AG20443 (cell line): Measurements from ENCODE around the gene RRAS.

ENCODE experiments used
- DNase-seq: peaks from one replicate; pipeline ENCODE4 v3.0.0; 2012; ENCODE audit warnings: low spot score, mixed read lengths

The RRAS gene

DNA sequence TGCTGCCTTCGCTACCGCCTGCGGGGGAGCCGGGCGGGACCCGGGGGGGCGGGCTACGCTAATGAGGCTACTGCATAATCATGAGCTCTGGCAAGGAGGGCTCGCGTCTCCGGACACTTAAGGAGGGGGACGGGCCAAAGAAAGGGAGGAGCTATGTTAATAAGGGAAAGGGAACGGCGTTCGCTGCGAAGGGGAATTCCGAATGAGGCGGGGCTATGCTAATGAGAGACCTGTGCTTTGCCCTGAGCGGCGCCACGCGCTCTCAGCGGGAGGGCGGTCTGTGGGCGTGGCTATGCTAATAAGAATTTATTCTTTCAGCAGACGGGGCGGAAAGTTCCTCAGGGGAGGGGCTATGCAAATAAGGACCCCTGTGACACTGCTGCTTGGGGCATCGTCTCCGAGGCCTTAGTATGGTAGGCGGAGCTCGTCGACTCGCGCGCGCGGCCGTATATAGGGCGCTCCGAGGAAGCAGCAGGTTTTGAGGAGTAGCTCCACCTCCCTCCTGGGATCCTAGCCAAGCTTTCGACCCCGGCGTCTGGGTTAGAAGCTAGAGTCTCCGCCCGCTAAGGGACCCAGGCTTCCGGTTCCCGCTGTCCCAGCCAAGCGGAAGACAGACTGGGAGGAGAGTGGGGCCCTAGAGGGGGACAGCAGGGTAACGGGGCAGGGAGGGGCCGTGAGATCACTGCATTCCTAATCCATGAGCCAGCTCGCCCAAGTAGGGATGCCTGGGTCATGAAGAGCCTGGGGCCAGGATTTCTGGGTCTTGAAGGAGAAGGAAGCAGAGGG lies at the start of gene RRAS:
Gene RRAS (minus strand): TSS at position 31 of the 786 bp plus-strand sequence. CDS start 45 bp downstream, outside the sequence.
- DNase-seq = peak; percentile 97

DNA sequence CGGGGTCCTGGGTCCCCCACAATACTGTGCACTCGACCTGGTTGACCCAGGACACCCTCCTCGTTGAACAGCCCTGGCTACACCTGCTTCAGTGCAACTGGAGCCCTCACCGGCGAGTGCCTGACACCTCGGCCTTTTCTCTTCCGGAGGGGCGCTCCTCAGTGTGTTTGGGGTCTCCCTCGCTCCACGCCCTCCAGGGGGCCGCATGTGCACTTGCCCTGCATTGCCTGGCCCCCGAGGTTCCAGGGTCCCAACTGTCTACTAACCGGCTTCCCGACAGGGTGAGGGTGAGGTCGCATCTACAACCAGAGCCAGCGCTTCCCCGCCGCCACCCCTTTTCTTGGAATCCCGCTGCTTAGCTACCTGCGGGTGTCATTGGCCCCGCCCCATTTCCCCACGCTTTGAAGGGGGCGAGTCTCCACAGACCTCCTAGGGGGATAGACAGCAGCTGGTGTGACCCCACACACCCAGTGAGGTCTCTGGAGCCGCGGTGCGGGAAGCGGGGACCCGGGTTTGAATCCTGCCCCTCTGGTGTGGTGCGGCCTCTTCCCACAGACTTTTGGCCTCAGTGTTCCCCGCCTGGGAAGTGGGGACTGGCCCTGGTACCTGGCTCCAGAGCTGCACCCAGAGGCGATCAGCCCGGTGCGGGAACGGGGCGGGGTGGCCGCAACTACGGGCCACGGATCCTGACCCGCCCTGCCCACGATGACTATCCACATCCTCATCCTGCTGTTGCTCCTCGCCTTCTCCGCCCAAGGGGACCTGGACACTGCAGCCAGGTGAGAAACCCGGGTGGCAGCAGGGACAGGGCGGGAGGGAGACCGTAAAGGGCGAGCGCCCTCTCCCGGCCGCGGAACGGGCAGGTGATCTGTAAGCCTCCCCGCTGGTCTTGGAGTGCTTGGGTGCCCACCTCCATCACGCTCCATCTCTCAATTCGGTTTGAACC lies 49.5 kb upstream of the RRAS start, which contains the start of gene ADM5:
Gene ADM5 (plus strand): TSS at position 462 of the 946 bp plus-strand sequence. CDS start 244 bp downstream, at position 706.
- DNase-seq = peak; percentile 38

DNA sequence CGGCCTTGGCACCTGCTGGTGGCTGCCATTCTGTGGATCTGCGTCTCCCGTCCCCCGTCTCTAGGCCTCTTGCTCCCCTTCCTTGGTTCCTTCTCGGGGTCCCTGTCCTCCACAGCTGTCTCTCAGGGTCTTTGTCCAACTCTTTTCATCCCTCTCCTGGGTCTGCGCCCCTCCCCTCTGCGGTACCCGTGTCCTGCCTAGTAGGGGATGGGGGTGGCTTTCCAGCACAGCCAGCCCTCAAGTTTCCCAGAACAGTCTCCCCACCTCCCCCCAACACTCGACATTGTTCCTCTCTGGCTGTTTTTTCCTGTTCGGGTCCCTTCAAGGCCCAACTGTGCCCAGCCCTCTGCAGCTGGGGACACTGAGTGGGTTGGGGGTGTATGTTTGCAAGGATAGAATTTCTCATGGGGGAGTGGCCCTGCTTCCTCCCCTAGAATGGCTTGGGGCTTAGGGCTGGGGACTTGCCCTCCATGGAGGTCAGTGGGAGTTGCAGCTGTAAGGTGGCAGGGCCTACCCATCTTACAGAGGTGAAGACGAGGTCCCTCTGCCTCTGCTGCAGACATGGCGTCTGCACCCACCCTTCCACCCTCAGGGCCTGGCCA lies 48.7 kb upstream of the RRAS start:
- DNase-seq = no peak

DNA sequence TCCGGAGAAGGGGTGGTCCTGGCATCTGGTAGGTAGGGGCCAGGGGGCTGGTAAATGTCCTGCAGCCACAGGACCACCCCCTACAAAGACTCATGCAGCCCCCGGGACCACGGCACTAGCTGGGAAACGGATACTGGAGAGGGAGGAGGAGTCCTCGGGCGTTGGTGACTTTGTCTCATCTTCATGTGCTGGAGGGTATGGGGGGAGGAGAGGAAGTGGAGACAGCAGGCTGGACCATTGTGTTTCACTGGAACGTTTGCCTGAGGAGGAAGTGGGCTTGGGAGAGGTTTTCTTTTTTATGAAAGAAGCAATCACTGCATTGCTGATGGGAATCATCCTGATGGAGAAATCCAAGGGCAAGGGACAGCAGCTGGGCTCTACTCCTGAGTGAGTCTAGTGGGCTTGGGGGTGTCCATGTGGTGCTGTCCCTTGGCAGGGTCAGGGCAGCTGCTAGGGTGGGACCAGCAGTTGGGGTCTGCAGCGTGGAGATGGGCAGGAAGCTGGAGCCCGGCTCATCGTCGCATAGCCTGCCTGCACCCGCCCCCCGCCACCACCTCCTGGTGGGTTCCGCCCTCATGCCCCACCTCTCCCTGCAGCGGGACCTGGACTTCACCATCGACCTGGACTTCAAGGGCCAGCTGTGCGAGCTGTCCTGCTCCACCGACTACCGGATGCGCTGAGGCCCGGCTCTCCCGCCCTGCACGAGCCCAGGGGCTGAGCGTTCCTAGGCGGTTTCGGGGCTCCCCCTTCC lies 47.8 kb upstream of the RRAS start:
- DNase-seq = no peak

DNA sequence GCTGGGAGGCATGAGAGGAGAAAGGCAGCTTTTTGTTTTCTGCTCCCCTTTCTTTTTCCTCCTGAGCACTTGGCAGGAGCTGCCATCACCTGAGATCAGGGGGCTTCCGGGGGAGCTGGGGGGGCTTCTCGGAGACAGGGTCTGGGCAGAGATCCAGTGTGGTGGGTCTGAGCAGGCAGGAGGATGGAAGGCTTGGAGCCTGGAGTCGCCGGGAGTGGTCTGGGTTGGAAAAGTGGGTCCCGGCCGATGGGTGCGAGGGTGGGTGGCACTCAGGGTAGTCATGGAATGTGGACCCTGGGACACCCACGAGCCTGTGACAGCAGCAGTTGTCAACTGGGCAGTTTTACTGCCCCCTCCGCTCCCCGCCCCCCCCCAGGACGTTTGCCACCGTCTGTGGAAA lies 47.2 kb upstream of the RRAS start:
- no peak for DNase-seq

DNA sequence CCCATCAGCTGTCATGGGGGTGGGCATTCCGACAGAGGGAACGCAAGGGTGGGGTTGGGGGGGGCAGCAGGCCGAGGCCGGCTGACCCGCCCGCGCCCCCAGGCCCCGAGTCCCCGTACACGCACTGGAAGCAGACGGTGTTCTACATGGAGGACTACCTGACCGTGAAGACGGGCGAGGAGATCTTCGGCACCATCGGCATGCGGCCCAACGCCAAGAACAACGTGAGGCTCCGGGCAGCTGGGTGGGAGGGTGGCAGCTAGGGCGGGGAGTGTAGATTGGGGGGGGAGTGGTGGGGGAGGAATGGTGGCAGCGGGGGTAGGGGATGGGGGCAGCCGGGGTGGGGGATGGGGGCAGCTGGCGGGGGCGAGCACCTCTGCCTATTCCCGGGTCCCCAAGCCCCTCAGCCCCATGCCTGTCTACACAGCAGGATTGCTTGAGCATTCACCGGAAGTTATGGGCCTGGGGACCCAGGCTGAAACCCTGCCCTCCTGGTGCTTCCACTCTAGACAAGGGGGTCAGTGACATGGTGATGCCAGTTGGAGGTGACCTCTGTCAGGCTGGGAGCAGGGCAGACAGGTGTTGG lies 46.7 kb upstream of the RRAS start:
- no peak for DNase-seq

DNA sequence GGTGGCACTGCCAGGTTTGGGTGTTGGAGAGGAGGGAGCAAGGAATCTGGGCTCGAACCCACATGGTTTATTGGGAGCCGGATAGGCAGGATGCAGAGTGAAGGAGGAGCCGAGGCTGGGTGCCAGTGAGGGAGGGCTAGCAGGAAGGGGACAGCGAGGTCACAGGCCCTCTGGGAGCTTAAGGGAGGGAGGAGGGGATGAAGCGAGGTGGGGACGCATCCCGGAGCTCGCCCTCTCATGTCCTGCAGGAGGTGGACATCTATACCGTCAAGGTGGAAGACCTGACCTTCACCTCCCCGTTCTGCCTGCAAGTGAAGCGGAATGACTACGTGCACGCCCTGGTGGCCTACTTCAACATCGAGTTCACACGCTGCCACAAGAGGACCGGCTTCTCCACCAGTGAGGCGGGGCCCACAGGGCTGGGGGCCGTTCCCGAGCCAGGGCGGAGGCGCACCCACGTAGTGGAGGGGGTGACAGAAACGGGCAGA lies 45.9 kb upstream of the RRAS start:
- DNase-seq = no peak

DNA sequence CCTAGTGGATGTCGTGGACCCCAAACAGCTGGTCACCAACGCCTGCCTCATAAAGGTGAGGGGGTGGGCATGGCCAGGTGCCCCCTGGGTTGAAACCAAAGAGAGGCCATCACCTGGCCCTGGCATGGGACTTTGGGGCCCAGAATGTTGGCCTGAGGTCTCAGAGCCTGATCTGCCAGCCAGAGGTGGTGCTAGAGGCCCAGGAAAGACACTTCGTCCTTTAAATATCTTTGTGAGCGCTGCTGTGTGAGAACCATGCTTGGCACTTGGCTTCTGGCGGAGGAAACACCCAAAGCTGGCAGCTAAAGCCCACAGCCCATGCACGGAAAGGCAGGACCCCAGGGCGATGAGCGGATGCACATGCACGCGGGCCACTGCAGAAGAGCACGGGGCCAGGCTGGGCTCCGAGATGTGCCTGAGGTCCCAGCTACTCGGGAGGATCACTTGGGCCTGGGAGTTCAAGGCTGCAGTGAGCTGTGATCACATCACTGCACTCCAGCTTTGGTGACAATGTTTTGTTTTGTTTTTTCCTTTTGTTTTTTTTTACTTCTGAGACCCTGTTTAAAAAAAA lies 45.1 kb upstream of the RRAS start:
- DNase-seq = no peak

DNA sequence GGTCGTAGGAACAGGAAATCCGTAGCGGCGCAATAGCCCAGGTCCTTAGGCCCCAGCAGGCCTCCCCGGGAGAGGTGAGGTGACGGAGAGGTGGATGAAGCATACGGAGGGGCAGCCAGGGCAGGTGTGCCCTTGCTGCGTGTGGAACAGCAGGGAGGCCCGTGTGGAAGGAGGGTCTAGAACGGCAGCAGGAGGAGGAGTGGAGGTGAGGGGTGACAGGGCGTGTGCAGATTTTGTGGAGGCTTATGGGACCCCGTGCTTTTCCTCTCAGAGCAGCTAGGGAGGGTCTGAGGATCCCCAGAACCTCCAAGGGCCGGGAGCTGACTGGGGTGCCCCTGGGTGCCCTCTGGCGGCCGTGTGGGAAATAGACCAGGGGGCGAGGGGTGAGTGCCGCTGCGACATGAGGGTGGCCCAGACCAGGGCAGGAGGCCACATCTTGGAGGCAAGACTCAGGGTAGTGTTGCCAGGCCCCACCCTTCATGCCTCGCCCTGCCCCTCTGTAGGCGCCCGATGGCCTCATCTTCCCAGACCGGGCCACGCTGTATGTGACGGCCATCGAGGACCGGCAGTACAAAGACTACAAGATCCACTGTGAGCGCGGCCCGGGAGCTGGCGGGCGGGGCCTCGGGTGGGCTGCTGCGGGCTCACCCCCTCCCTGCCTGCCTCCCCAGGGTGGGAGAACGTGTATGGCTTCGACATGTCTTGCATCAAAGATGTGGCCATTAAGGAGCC lies 44.5 kb upstream of the RRAS start:
- DNase-seq = peak; percentile 37

DNA sequence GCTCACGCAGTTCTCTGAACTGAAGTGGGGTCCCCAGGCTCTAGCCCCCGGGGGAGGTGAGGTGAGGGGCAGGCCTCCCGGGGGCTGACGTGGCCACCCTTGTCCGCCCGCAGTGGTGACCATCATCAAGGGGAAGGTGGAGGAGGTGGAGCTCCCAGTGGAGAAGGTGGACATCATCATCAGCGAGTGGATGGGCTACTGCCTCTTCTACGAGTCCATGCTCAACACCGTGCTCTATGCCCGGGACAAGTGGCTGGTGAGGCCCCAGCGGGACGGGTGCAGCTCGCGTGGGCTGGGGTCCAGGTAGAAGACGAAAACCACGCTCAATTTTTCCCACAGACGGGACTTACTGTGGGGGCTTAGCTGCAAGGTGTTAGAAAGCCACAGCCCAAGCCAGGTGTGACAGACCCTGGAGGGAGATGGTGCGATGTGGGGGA lies 43.9 kb upstream of the RRAS start:
- DNase-seq = no peak

DNA sequence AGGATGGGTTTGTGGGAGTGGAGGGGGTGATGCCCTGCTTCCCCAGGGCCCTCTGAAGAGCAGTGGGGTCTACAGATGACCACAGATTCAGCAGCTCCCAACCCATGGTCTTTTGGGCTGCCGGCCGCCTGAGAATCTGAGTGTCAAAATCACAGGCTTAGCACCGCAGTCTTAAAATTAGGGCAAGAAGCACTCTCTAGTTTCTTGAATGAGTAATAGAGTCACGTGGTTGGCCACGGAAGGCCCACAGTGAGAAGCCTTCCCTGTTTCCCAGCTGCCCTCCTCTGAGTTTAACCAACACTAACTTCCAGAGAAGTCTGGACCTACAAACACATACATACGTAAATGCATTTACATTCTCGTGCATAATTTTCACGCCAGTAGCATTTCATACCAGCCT lies 42.3 kb upstream of the RRAS start:
- DNase-seq = no peak

DNA sequence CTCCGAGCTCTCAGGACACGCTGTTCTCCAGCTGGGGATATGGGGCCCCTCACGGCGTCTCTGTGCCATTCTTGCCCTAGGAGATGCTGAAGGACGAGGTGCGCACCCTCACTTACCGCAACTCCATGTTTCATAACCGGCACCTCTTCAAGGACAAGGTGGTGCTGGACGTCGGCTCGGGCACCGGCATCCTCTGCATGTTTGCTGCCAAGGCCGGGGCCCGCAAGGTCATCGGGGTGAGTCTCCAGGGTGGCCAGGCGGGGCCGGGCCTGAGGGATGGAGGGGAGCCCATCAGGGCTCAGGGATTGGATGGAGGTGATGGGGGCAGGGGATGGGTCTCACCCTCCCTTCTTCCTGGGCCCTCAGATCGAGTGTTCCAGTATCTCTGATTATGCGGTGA lies 41.9 kb upstream of the RRAS start:
- no peak for DNase-seq

DNA sequence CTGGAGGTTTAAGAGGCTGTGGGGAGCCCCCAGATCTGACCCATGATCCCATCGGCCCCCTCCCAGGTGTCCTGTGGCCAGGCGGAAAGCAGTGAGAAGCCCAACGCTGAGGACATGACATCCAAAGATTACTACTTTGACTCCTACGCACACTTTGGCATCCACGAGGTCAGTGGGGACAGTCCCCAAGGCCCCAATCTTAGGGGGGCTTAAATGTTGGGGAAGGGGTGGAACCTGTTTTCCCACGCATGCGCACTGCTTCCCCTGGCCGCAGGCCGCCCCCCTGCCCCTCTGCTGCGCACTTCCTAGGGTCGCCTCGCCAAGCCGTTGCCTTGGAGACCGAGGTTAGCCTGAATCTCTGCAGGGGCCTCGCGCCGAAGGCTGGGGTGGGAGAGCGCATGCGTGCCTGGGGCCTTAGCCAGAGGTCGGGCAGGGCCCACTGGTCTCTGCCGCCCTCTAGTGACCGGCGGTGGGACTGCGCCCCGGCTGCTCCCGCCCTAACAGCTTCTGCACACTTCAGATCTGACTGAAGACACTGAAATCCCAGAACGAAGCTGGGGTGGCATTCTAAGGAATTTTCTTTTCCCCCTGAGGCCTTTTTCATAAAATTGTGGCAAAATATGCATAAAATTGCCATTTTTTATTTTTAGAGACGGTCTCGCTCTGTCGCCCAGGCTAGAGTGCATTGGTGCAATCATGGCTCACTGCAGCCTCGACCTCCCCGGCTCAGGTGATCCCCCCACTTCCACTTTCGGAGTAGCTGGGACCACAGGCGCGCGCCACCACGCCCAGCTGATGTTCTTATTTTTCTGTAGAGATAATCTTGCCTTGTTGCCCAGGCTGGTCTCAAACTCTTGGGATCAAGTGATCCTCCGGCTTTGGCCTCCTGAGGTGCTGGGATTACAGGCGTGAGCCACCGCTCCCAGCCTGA lies 40.7 kb upstream of the RRAS start:
- DNase-seq = peak; percentile 95

DNA sequence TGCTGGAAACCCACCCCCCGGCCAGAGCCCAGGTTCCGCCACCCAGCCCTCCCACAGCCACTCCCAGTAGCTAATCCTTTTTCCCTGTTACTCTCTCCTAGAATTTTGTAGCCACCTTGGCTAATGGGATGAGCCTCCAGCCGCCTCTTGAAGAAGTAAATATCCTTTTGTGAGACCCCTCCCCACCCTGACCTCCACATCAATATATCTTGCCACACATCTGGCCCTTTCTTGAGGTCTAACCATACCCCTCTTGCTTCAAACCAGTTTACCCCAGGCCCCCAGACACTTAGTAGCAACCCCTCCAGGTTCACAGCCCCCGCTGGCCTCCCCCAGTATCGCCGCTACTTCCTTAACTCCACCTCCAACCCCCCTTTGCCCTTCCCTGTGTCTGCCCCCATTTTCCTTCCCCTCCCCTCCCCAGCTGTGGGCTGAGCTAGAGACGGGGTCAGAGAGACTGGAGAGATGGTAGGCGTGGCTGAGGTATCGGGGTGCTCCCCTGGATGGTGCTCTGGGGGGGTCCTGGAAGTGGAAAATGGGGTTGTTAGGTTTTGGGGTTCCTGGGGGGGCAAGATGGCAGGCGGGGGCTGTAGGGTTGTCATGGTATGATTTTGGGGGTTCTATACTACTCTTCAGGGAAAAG lies 39.9 kb upstream of the RRAS start:
- DNase-seq = no peak

DNA sequence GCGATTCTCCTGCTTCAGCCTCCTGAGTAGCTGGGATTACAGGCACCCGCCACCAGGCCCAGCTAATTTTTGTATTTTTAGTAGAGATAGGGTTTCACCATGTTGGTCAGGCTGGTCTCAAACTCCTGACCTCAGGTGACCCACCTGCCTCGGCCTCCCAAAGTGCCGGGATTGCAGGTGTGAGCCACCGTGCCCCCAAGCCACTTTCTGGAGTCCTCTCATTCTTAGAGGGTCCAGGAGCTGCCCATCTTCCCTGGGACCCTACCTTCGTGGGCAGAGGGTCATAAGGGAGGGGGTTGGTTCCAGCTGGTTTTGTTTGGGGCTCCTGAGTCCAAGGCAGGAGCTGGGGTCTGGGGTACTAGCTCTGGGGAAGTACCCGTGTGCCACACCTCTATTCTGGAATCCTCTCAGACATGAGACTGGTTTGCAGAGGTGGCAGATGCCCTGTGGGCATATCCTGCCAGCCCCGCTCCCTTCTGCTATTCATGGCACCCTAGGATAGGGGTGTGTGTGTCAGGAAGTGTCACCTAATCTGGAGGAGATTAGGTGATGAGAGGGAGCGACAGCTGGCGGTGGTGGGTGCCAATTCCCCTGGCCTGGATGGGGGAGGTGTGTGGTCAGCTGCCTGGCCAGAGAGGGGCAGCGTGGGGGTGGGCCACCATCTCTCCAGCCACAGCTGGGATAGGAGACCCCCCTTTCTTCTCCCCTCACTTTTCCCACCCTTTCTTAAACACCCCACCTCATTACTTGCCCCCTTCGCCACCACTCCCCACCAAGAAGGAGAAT lies 39.2 kb upstream of the RRAS start:
- no peak for DNase-seq

DNA sequence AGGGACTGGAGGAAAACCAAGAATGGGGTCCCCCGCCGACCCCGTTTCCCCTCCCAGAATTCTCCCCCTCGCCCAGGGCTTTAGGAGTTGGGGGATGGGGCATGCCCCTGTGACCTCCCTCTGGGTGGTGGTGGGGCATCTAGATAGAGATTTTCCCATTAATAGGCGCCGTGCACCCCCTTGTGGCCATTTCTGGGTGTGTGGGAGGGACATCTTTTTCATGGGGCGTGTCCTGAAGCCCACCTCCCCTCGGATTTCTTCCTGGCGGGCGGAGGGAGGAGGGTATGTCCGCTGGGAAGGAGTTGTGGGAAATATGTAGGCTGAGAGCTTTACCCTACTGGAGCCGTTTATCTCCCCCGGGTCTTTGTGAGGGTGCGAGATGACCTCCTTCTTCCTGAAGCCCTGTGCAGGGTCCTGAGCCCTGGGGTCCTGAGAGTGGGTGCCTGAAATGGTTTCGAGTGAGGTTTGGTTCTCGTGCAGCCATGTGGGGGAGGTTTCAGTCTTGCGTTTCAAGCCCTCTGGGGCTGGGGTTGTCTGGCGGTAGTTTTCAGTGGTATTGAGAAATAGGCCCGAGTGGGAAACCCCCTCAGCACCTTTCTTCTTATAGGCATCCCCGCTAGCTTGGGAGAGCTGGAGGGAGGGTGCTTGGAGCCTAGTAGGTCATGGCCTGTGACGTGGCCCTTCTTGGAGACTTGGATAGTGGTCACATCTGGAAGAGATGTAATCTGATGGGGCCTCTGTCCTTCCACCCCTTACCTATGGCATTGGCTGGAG lies 38.1 kb upstream of the RRAS start:
- DNase-seq = peak; percentile 58
